GM23338 (cell line): ENCODE results near the gene CDCA4. TPM values are rescaled to one million over a fixed set of nuclear protein-coding genes. Genes with fewer than 3 reads are reported as not detected.
A peak's percentile ranks its signal among the peaks of the same experiment; 100 is the strongest.

Experiments
- ATAC-seq: fragments of 200-7000 bp; cut with Tn5 transposase; 3 replicates; pipeline ENCODE4 v1.9.1; 2020
- DNase-seq: peaks from one replicate; pipeline ENCODE4 v3.0.0-alpha.2; 2015; ENCODE audit warnings: low spot score
- H2AFZ ChIP-seq: fragments of 200-600 bp; sonication (generic); 2 replicates; pipeline ENCODE4 v1.8.0; 2016; ENCODE audit warnings: antibody characterized with exemption, mild to moderate bottlenecking, moderate library complexity
- H3F3A ChIP-seq: fragments of 200-600 bp; sonication (generic); replicated peaks from 2 replicates; pipeline ENCODE4 v1.8.0; 2017; ENCODE audit warnings: antibody characterized with exemption, mixed run types, low read depth
- H3K27ac ChIP-seq: fragments of 200-600 bp; sonication (generic); 2 replicates; pipeline ENCODE4 v1.6.1; 2016; ENCODE audit warnings: low read depth
- H3K27me3 ChIP-seq: fragments of 200-600 bp; sonication (generic); 2 replicates; pipeline ENCODE4 v1.8.0; 2016; ENCODE audit warnings: mild to moderate bottlenecking, mixed run types, moderate library complexity; ENCODE audit not compliant: insufficient read depth
- H3K36me3 ChIP-seq: fragments of 200-600 bp; sonication (generic); 2 replicates; pipeline ENCODE4 v1.8.0; 2016; ENCODE audit warnings: mild to moderate bottlenecking; ENCODE audit not compliant: insufficient read depth
- H3K4me1 ChIP-seq: fragments of 200-600 bp; sonication (generic); 2 replicates; pipeline ENCODE4 v1.8.0; 2016; ENCODE audit warnings: mild to moderate bottlenecking, moderate library complexity; ENCODE audit not compliant: insufficient read depth
- H3K4me2 ChIP-seq: fragments of 200-600 bp; sonication (generic); 2 replicates; pipeline ENCODE4 v1.7.1; 2017; ENCODE audit warnings: mixed run types
- H3K4me3 ChIP-seq: fragments of 200-600 bp; sonication (generic); 2 replicates; pipeline ENCODE4 v1.6.1; 2016; ENCODE audit warnings: mixed run types
- H3K79me2 ChIP-seq: fragments of 200-600 bp; sonication (generic); replicated peaks from 2 replicates; pipeline ENCODE4 v1.8.0; 2017; ENCODE audit warnings: mild to moderate bottlenecking; ENCODE audit not compliant: insufficient read depth
- H3K9me2 ChIP-seq: fragments of 200-600 bp; sonication (generic); 2 replicates; pipeline ENCODE4 v1.8.0; 2017; ENCODE audit not compliant: insufficient read depth
- H4K20me1 ChIP-seq: fragments of 200-600 bp; sonication (generic); replicated peaks from 2 replicates; pipeline ENCODE4 v1.8.0; 2017; ENCODE audit warnings: mild to moderate bottlenecking; ENCODE audit not compliant: insufficient read depth
- H3K27ac Mint-ChIP-seq: 2 replicates; pipeline ENCODE4 v1.8.0; 2020; ENCODE audit warnings: inconsistent platforms, mild to moderate bottlenecking, moderate library complexity, mixed read lengths
- H3K27me3 Mint-ChIP-seq: 3 replicates; pipeline ENCODE4 v1.8.0; 2022; ENCODE audit warnings: low read depth, mild to moderate bottlenecking, moderate library complexity, mixed read lengths, inconsistent platforms; ENCODE audit not compliant: insufficient read depth, poor library complexity
- H3K36me3 Mint-ChIP-seq: 3 replicates; pipeline ENCODE4 v1.8.0; 2021; ENCODE audit warnings: low read depth, mild to moderate bottlenecking, inconsistent platforms, moderate library complexity, mixed read lengths
- H3K4me1 Mint-ChIP-seq: 3 replicates; pipeline ENCODE4 v1.8.0; 2020; ENCODE audit warnings: mild to moderate bottlenecking, inconsistent platforms, mixed read lengths
- H3K4me3 Mint-ChIP-seq: 3 replicates; pipeline ENCODE4 v1.8.0; 2021; ENCODE audit warnings: moderate library complexity, mild to moderate bottlenecking, inconsistent platforms, mixed read lengths
- H3K9me3 Mint-ChIP-seq: 3 replicates; pipeline ENCODE4 v1.8.0; 2020; ENCODE audit warnings: moderate library complexity, mild to moderate bottlenecking, inconsistent platforms, mixed read lengths
- CREB1 ChIP-seq: fragments of 250-450 bp; sonication (Bioruptor Pico); IDR thresholded peaks from 2 replicates; pipeline ENCODE4 v1.5.0; 2020; ENCODE audit warnings: low read depth, mild to moderate bottlenecking, moderate library complexity
- CTCF ChIP-seq, 2 experiments: fragments of 200-600 bp in 1 of 2; sonication (generic) in 1 of 2; conservative IDR thresholded peaks; 2 replicates each; pipeline versions ENCODE4 v1.5.1 to v1.6.1; 2016 to 2017; ENCODE audit warnings: antibody characterized with exemption in 2 of 2, low read depth in 2 of 2, mild to moderate bottlenecking in 2 of 2, moderate library complexity in 1 of 2
- EZH2 ChIP-seq: fragments of 200-600 bp; sonication (generic); IDR thresholded peaks from one replicate; pipeline ENCODE4 v1.8.0; 2017; ENCODE audit warnings: antibody characterized with exemption, mild to moderate bottlenecking, low read depth; ENCODE audit not compliant: unreplicated experiment
- JUNB ChIP-seq: IDR thresholded peaks from one replicate; pipeline ENCODE4 v1.6.1; 2016; ENCODE audit warnings: antibody characterized with exemption; ENCODE audit not compliant: unreplicated experiment
- NANOG ChIP-seq: IDR thresholded peaks from 2 replicates; pipeline ENCODE4 v1.6.1; 2016; ENCODE audit warnings: antibody characterized with exemption, borderline replicate concordance
- REST ChIP-seq: IDR thresholded peaks from one replicate; pipeline ENCODE4 v1.6.1; 2018; ENCODE audit warnings: antibody characterized with exemption; ENCODE audit not compliant: unreplicated experiment
- STAT1 ChIP-seq: IDR thresholded peaks from one replicate; pipeline ENCODE4 v1.6.1; 2016; ENCODE audit warnings: antibody characterized with exemption; ENCODE audit not compliant: unreplicated experiment
- polyA plus RNA-seq: library from polyadenylated mRNA; unstranded; fragments of >200 nt; fragmentation: Nextera tagmentation; extraction: Ambion mirVana; gene quantifications from 2 replicates; pipeline ENCODE4 v1.2.1, GENCODE V29; 2016
- total RNA-seq: library from RNA; depleted of rRNA; stranded (reverse); fragments of >200 nt; shearing (Covaris generic); gene quantifications from 2 replicates; pipeline ENCODE4 v1.2.3, GENCODE V29; 2014
- TF ChIP-seq, protein P1 (sequence below): IDR thresholded peaks from 2 replicates; pipeline ENCODE4 v1.6.1; 2016; ENCODE audit warnings: antibody characterized with exemption

Gene CDCA4
- total and polyA plus RNA-seq, 2 experiments from 2014 or later: 32.6 to 70.7 TPM

DNA sequence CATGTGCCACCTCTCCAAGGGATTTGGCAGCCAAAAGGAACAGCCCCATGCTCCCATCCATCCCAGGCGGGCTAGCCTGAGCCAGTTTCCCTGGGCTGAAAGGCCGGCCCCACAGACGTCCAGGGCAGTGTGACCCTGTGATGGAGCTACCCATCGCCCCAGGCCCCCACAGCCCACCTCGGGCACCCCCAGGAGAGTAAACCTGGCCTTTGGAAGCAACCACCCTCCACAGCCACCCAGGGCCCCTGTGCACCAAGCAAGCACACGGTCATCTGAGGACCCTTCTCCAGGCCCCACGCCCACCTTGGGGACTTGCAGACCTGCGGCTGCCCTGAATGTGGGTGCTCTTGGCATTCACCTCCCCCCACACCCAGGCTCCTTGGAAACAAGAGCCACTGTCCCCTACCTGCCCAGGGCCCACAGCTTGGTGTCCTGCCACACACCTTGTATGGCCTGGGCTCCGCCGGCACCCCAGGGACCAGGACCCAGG is 51.1 kb downstream of the CDCA4 start:
- H3K36me3 Mint-ChIP-seq: no peaks in the 10 kb centered on the region
- no peak overlapping the region for H3K4me3 ChIP-seq
- peaks cover 17% of the 10 kb centered on the region for H3K27me3 Mint-ChIP-seq
- no peak overlapping the region for H3K4me2 ChIP-seq
- H3K9me2 ChIP-seq: no peaks in the 10 kb centered on the region
- TF ChIP-seq CTCF (conservative IDR thresholded peaks at IDR 0.05; ENCODE audit: low read depth in 2 of 2): no peak
- TF ChIP-seq REST: no peak
- TF ChIP-seq EZH2: no peak
- TF ChIP-seq, protein P1, sequence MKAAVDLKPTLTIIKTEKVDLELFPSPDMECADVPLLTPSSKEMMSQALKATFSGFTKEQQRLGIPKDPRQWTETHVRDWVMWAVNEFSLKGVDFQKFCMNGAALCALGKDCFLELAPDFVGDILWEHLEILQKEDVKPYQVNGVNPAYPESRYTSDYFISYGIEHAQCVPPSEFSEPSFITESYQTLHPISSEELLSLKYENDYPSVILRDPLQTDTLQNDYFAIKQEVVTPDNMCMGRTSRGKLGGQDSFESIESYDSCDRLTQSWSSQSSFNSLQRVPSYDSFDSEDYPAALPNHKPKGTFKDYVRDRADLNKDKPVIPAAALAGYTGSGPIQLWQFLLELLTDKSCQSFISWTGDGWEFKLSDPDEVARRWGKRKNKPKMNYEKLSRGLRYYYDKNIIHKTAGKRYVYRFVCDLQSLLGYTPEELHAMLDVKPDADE: no peak
- no peak for TF ChIP-seq STAT1
- TF ChIP-seq JUNB: no peak
- H3K27ac Mint-ChIP-seq: no peak overlapping the region
- H3K79me2 ChIP-seq: no peaks in the 10 kb centered on the region
- ATAC-seq (no peak), DNase-seq (no peak)
- H2AFZ ChIP-seq: no peak overlapping the region
- peaks cover 13% of the 10 kb centered on the region; the same call in 1 of the 2 replicates for H3K4me1 ChIP-seq
- H3K36me3 ChIP-seq: no peaks in the 10 kb centered on the region
- H3K9me3 Mint-ChIP-seq: no peaks in the 10 kb centered on the region
- no peaks in the 10 kb centered on the region for H3F3A ChIP-seq
- H3K27ac ChIP-seq: no peak overlapping the region
- no peaks in the 10 kb centered on the region for H3K27me3 ChIP-seq
- H3K4me1 Mint-ChIP-seq: peaks cover 10% of the 10 kb centered on the region; the same call in 2 of the 3 replicates
- H4K20me1 ChIP-seq: no peaks in the 10 kb centered on the region
- H3K4me3 Mint-ChIP-seq: no peak overlapping the region

DNA sequence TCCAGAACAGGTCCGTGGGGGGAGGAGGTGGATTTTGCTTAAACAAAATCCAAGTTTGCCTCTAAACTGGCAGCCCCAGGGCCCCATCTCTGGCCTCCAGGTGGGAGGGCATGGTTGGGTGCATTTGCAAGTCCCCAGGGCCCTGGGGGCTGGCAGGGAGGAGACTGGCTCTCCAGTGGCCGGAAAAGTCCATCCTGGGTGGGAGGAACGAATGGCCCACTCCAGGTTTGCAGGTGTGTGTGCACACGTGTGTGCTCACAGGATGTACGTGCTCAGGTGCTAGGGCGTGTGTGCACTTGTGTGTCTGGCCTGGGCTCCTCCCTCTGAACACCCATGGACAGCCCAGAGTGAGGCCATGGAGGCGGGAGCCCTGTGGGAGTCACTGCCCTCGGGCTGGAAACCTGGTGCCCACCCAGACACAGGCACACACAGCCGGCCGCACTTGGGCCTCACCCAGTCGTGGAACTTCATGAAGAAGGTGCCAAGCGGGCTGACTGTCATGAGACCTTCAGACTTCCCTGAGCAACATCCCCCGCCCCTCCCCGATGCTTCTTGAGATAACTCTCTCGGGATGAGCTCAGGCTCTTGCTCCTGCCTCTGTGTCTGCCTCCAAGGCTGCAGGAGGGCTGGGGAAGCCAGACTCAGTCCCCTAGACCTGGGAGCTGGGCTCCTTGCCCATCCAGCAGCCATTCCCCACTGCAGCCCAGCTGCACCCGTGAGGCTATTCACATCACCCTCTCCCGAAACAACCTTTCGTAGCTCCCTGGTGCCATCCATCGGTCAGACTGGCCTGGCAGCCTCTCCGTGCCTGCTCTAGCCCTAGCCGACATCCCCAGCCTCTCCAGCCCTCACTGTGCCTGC is 52.1 kb downstream of the CDCA4 start:
- H3K36me3 Mint-ChIP-seq: no peaks in the 10 kb centered on the region

More for the DNA sequence above, 52.1 kb downstream of the CDCA4 start:
- Histone ChIP-seq H3F3A (no peaks in the 10 kb centered on the region), H2AFZ (peak overlapping the region; percentile 97; the same call in 1 of the 2 replicates), H3K36me3 (no peaks in the 10 kb centered on the region), H3K4me2 (peak overlapping the region; percentile 89), H3K9me2 (no peaks in the 10 kb centered on the region), H3K27me3 (no peaks in the 10 kb centered on the region), H3K79me2 (no peaks in the 10 kb centered on the region), H3K27ac (no peak overlapping the region), H4K20me1 (no peaks in the 10 kb centered on the region), H3K4me1 (peaks cover 13% of the 10 kb centered on the region; the same call in 1 of the 2 replicates), H3K4me3 (no peak overlapping the region; the same call in 1 of the 2 replicates)
- Mint-ChIP-seq H3K27me3 (peaks cover 15% of the 10 kb centered on the region), H3K9me3 (no peaks in the 10 kb centered on the region), H3K4me3 (peak overlapping the region; percentile 68; the same call in 2 of the 3 replicates), H3K27ac (no peak overlapping the region), H3K4me1 (peaks cover 10% of the 10 kb centered on the region; the same call in 2 of the 3 replicates)
- no peak for DNase-seq
- no peak for ATAC-seq
- TF ChIP-seq REST (no peak), CREB1 (CRISPR knock-in tag) (no peak), NANOG (no peak), STAT1 (no peak)
- TF ChIP-seq, protein P1: no peak
